ENCODE measurements around the gene FERMT1.
"Not testable (repeated sequence)": the region's sequence is repeated elsewhere in the genome, so short reads cannot be mapped to it uniquely, and the experiment has no call there.

FERMT1 gene

DNA sequence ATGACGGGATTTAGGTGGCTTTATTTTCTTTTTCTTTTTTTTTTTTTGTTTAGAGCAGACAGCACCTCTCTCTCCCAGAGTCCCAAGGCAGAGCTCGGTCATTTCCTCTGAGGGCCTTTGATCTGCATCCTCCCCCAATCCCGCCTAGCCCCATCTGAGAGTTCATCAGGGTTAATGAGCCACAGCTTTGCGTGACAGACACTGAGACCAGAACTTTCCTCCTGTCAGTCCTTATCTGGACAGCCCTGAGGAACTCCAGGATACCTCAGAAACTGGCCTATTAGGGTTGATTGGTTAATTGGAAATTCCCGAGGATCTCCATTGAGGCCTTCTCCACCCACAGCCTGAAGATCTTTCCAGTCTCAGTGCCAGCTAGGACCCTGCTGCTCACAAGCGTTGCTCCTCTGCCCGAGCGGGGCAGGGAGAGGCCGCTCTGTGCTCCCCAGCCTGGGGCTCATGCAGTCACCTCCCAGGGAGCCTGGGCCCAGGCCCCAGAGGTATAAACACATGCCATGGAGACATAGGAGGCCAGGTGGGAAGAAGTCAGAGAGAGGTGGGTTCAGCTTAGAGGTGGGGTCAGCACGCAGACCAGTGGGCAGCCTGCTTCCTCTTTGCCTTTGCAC lies 67.6 kb downstream of the FERMT1 start:
- no peak for DNase-seq (ENCODE audit: low spot score)

DNA sequence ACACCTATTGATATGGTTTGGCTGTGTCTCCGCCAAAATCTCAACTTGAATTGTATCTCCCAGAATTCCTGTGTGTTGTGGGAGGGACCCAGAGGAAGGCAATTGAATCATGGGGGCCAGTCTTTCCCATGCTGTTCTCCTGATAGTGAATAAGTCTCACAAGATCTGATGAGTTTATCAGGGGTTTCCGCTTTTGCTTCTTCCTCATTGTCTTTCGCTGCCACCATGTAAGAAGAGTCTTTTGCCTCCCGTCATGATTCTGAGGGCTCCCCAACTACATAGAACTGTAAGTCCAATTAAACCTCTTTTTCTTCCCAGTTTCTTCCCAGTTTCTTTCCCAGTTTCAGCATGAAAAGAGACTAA lies 68.2 kb downstream of the FERMT1 start:
- H3K36me3 ChIP-seq (replicated peaks in 1 of 2; ENCODE audit: control insufficient read depth in 2 of 2, insufficient read depth in 2 of 2, low read length in 2 of 2); H3K4me3 ChIP-seq (ENCODE audit: low read length in 2 of 2); H2BK12ac ChIP-seq (ENCODE audit: low read length); H3K9ac ChIP-seq (ENCODE audit: low read depth, low read length, poor library complexity); H3K23ac ChIP-seq (ENCODE audit: low read depth, low read length, poor library complexity); H3K4ac ChIP-seq (ENCODE audit: low read length); H4K91ac ChIP-seq (ENCODE audit: low read depth, low read length, poor library complexity); H3K4me1 ChIP-seq (ENCODE audit: control insufficient read depth in 2 of 2, insufficient read depth in 1 of 2, low read depth in 1 of 2, low read length in 2 of 2); H2AK5ac ChIP-seq (ENCODE audit: low read depth, low read length); H2BK5ac ChIP-seq (ENCODE audit: low read length); H2BK120ac ChIP-seq (ENCODE audit: low read depth, low read length); H2BK15ac ChIP-seq (ENCODE audit: low read length); H4K8ac ChIP-seq (ENCODE audit: low read depth, low read length); DNase-seq (ENCODE audit: low spot score); H3K4me2 ChIP-seq (ENCODE audit: insufficient read depth, low read length, poor library complexity, severe bottlenecking); H3K79me1 ChIP-seq (ENCODE audit: low read depth, low read length); H3K27ac ChIP-seq (replicated peaks; ENCODE audit: low read length); H3K9me3 ChIP-seq (replicated peaks in 1 of 2; ENCODE audit: control insufficient read depth in 2 of 2, insufficient read depth in 1 of 2, low read depth in 1 of 2, low read length in 2 of 2); H3K18ac ChIP-seq (ENCODE audit: low read length); H3K14ac ChIP-seq (ENCODE audit: low read length); H2AFZ ChIP-seq (ENCODE audit: low read length): not testable (repeated sequence)
- no CpG with 5 or more reads among the region's 4 CpGs for WGBS, 2 donors (ENCODE audit: extremely low coverage in 2 of 2, insufficient read length in 2 of 2, insufficient replicate concordance in 1 of 2)
- peaks cover 13 to 80% (median 42%) of the 10 kb centered on the region in 3 experiments for H3K27me3 ChIP-seq (ENCODE audit: control insufficient read depth in 3 of 3, insufficient read depth in 3 of 3, low read depth in 1 of 3, low read length in 3 of 3)

More for the DNA sequence above, 67.6 kb downstream of the FERMT1 start:
- H3K4ac ChIP-seq (ENCODE audit: low read length) = no peak overlapping the region
- no peak overlapping the region for H2BK120ac ChIP-seq (ENCODE audit: low read depth, low read length)
- no peak overlapping the region for H3K4me3 ChIP-seq (ENCODE audit: low read length in 2 of 2)
- no CpG with 5 or more reads among the region's 10 CpGs for WGBS, 2 donors (ENCODE audit: extremely low coverage in 2 of 2, insufficient read length in 2 of 2, insufficient replicate concordance in 1 of 2)
- H4K91ac ChIP-seq (ENCODE audit: low read depth, low read length, poor library complexity) = no peak overlapping the region
- no peak overlapping the region for H2BK15ac ChIP-seq (ENCODE audit: low read length)
- H2AK5ac ChIP-seq (ENCODE audit: low read depth, low read length) = no peak overlapping the region
- no peak overlapping the region for H2AFZ ChIP-seq (ENCODE audit: low read length)
- no peak overlapping the region for H2BK5ac ChIP-seq (ENCODE audit: low read length)
- H3K9me3 ChIP-seq (replicated peaks in 1 of 2; ENCODE audit: control insufficient read depth in 2 of 2, insufficient read depth in 1 of 2, low read depth in 1 of 2, low read length in 2 of 2) = no peaks in the 10 kb centered on the region
- H3K18ac ChIP-seq (ENCODE audit: low read length) = no peak overlapping the region
- H3K23ac ChIP-seq (ENCODE audit: low read depth, low read length, poor library complexity) = no peak overlapping the region
- no peak overlapping the region for H2BK12ac ChIP-seq (ENCODE audit: low read length)
- H4K8ac ChIP-seq (ENCODE audit: low read depth, low read length) = no peak overlapping the region
- H3K4me2 ChIP-seq (ENCODE audit: insufficient read depth, low read length, poor library complexity, severe bottlenecking) = no peak overlapping the region
- H3K14ac ChIP-seq (ENCODE audit: low read length) = no peak overlapping the region
- H3K27me3 ChIP-seq (ENCODE audit: control insufficient read depth in 3 of 3, insufficient read depth in 3 of 3, low read depth in 1 of 3, low read length in 3 of 3) = peaks cover 13 to 74% (median 39%) of the 10 kb centered on the region in 3 experiments
- peaks cover 4 to 6% of the 10 kb centered on the region in 2 donors for H3K4me1 ChIP-seq (ENCODE audit: control insufficient read depth in 2 of 2, insufficient read depth in 1 of 2, low read depth in 1 of 2, low read length in 2 of 2)
- no peak overlapping the region for H3K9ac ChIP-seq (ENCODE audit: low read depth, low read length, poor library complexity)
- no peaks in the 10 kb centered on the region for H3K36me3 ChIP-seq (replicated peaks in 1 of 2; ENCODE audit: control insufficient read depth in 2 of 2, insufficient read depth in 2 of 2, low read length in 2 of 2)
- no peak overlapping the region for H3K27ac ChIP-seq (replicated peaks; ENCODE audit: low read length)
- H3K79me1 ChIP-seq (ENCODE audit: low read depth, low read length) = no peaks in the 10 kb centered on the region

DNA sequence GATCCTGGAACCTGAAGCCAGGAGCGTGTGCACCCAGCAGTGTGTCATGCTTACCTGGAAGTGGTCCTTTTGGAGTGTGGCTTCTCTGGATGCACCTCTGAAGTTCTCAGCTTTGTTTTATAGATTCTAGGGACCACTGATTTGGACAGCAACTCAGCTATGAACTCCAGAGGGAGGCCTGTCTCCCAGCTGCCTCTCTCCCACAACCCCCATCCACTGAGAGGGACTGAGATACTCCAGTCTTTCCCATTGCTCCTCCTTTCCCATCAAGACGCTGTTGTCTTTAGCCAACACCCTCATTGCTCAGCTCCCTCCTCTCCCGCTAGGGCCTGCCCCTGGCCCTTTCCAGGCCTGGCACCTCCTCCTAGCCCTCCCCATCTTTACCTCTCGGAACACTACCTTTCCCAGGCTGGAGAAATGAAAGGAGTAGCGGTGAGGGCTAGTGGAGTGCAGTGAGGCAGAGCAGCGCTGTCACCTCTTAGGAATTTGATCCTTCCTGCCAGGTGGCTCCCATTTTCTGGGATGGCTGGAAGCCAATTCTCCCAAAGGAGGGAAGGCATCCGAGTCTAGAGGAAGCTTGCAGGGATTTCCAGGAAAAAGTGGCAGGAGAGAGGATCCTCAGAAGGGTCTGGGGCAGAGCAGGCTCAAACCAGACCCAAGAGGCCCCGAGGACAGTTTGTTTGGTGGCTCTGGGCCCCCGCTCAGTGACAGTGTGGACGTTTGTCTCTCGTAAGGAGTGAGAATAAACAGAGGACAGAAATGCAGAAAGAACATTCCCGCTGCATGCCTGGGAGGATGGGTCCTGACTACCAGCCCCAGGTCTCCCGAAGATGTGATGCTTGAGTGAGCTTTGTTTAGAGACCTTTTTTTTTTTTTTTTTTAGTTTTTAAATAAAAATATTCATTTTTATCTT lies 68.8 kb downstream of the FERMT1 start, which contains the start of gene LRRN4:
TSS of gene LRRN4 (minus strand) at position 285 of the 913 bp plus-strand sequence. CDS start 1,261 bp downstream, outside the sequence.
- Histone ChIP-seq H2AK5ac (ENCODE audit: low read depth, low read length) (no peak within 1 kb of the TSS), H2BK12ac (ENCODE audit: low read length) (no peak within 1 kb of the TSS), H2BK15ac (ENCODE audit: low read length) (no peak within 1 kb of the TSS), H3K4ac (ENCODE audit: low read length) (no peak within 1 kb of the TSS), H3K27ac (replicated peaks; ENCODE audit: low read length) (no peak within 1 kb of the TSS), H2BK5ac (ENCODE audit: low read length) (no peak within 1 kb of the TSS), H2BK120ac (ENCODE audit: low read depth, low read length) (no peak within 1 kb of the TSS), H2AFZ (ENCODE audit: low read length) (peak within 1 kb of the TSS; percentile 94), H3K9me3 (replicated peaks in 1 of 2; ENCODE audit: control insufficient read depth in 2 of 2, insufficient read depth in 1 of 2, low read depth in 1 of 2, low read length in 2 of 2) (no peaks in the 10 kb centered on the region), H3K4me2 (ENCODE audit: insufficient read depth, low read length, poor library complexity, severe bottlenecking) (no peak within 1 kb of the TSS), H3K4me3 (ENCODE audit: low read length in 2 of 2) (no peak within 1 kb of the TSS), H3K27me3 (ENCODE audit: control insufficient read depth in 3 of 3, insufficient read depth in 3 of 3, low read depth in 1 of 3, low read length in 3 of 3) (peaks cover 13 to 82% (median 42%) of the 10 kb centered on the region in 3 experiments), H3K18ac (ENCODE audit: low read length) (no peak within 1 kb of the TSS), H4K91ac (ENCODE audit: low read depth, low read length, poor library complexity) (no peak within 1 kb of the TSS), H3K4me1 (ENCODE audit: control insufficient read depth in 2 of 2, insufficient read depth in 1 of 2, low read depth in 1 of 2, low read length in 2 of 2) (peaks cover 4 to 6% of the 10 kb centered on the region in 2 donors), H3K36me3 (replicated peaks in 1 of 2; ENCODE audit: control insufficient read depth in 2 of 2, insufficient read depth in 2 of 2, low read length in 2 of 2) (no peaks in the 10 kb centered on the region), H3K23ac (ENCODE audit: low read depth, low read length, poor library complexity) (no peak within 1 kb of the TSS), H3K14ac (ENCODE audit: low read length) (no peak within 1 kb of the TSS), H3K9ac (ENCODE audit: low read depth, low read length, poor library complexity) (no peak within 1 kb of the TSS), H3K79me1 (ENCODE audit: low read depth, low read length) (no peaks in the 10 kb centered on the region), H4K8ac (ENCODE audit: low read depth, low read length) (no peak within 1 kb of the TSS)
- no CpG with 5 or more reads among the region's 13 CpGs for WGBS, 2 donors (ENCODE audit: extremely low coverage in 2 of 2, insufficient read length in 2 of 2, insufficient replicate concordance in 1 of 2)
- no peak for DNase-seq (ENCODE audit: low spot score)
